ENCODE data around the gene POU2F2.
"Not testable (repeated sequence)": the region's sequence is repeated elsewhere in the genome, so short reads cannot be mapped to it uniquely, and the experiment has no call there.

Gene POU2F2

DNA sequence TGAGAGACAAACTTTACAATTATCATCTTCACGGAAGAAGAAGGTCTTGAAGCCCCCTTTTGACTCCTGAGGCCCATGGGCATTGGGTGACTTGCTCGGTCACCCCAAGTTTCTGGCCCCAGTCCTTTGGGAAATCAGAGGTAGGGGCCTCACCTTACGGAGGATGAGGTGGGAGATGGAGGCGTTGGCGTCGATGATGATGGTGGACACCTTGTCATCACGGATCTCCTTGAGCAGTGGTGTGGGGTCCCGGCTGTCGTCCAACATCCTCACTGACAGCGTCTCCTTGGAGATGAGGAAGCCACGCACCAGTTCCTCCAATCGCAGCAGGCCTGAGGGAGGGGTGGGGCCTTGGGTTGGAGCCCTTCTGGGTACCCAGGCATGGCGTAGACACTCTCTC is 73.0 kb downstream of the POU2F2 start:
- DNase-seq (ENCODE audit: low read depth): no peak

DNA sequence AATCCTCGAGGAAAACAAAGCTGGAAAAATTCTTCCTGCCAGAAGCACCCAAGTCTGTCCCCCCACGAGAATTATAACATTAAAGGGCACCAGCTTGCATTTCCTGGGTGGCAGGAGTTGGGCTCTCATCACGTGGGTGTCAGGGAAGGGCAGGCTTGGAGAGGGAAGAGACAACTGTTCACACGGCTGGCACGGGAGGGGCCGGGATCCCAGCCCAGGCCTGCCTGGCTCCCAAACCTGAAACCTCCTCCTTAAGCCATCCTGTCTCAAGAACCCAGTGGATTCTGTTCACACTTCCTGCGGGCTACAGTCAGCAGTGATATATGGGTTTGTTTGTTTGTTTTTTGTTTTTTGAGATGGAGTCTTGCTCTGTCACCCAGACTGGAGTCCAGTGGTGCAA is 74.4 kb downstream of the POU2F2 start:
- DNase-seq (ENCODE audit: low read depth): no peak

DNA sequence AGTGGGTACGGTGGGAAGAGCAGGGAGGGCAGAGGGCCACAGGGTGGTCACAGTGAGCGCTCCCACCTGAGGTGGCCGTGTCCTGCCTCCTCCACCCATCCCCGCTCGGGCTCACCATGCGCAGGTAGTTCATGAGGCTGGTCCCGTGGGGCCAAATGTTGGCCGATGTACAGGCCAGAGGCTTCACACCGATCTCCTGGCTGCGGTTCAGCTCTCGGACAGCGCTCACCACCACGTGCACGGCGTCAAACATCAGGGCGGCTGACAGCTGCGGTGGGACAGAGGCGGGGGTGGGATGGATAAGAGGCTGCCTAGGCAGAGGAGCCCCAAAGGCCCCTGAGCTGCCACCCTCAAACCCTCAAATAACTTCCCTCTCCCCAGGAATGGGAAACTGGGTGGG is 78.0 kb downstream of the POU2F2 start:
- DNase-seq (ENCODE audit: low read depth): no peak

GRCh38 chr19:42053037-42053935 is 79.0 kb downstream of the POU2F2 start:
- no peak for DNase-seq (ENCODE audit: low read depth)

DNA sequence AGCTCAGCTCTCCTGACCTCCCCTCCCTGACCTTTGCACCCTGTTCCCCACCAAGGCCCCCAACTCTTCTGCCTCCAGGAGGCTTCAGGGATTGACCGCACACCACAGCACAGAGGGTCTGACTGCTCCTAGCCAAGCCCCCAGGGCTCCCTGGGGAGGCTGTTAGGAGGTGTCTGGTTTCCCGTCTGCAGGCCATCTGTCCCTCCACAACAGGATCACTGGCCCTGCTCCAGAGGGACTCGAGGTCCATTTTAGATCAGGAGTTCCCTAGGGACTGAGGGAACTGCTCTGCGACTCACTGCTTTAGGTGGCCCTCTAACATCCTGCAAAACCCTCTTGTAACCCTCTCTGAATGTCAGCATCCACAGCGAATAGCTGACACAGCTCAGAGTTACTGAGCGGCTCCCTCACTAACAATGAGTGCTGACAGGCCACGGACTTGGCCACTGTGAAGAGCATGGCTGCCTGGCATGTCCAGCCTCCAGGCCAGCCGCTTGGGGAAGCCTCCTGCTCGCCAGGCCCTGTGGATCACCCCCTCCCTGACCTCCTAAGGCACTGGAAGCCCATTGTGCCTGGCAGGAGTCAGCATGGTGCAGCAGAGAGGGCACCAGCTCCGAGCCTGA is 79.9 kb downstream of the POU2F2 start:
- DNase-seq (ENCODE audit: low read depth): no peak

- no peak for DNase-seq (ENCODE audit: low read depth)
Observed at GRCh38 chr19:42051166-42052115, 80.8 kb downstream of the POU2F2 start.

DNA sequence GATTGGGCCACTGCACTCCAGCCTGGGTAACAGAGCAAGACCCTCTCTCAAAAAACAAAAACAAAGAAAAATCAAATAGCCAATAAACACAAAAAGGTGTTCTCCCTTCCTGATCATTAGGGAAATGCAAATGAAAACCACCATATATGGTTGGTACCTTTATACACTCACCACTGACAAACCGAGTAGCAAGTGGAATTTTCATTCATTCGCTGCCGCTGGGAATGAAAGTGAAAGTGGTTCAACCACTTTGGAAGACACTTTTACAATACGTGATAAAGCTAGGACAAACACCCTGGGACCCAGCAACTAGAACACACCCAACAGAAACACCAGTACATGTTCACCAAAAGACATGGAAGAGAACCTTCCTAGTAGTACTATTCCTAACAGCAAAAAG is 83.3 kb downstream of the POU2F2 start:
- DNase-seq (ENCODE audit: low read depth): no peak

- no peak for DNase-seq (ENCODE audit: low read depth)
Observed at GRCh38 chr19:42045575-42045974, 86.7 kb downstream of the POU2F2 start.

DNA sequence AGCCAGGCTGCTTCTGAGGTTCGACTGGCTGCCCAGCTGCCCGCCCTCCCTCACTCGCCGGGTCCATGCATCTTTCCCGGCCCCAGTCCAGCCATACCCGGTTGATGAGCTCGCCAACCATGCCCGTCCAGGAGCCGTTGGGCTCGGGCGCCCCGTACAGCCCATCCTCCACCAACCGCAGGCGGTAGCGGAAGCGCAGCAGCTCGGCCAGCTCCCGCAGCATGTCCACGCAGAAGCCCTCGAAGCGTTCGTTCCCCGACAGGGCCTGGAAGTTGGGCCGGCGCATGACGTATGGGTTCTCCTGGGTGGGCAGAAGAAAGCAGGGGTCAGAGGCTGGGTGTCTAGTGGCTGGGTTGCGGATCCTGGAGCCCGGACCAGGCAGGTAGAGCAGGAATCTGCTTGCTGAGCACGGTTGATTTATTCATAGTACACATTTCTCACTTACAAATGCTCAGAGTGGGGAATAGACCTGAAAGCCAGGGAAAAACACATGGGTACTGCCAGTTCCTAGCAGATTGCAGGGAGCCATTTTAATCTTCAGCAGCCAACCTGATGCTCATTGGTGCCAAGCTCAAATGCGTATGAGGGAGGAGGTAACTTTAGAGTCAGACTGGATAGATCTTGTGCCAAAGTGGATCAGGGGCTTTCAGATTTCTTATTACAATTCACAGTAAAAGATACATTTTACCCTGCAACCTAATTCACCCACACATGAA is 89.6 kb downstream of the POU2F2 start:
- DNase-seq (ENCODE audit: low read depth): no peak

- not testable (repeated sequence) for DNase-seq (ENCODE audit: low read depth)
Observed at GRCh38 chr19:42040491-42040890, 91.8 kb downstream of the POU2F2 start.

- no peak for DNase-seq (ENCODE audit: low read depth)
Observed at GRCh38 chr19:42040031-42040430, 92.2 kb downstream of the POU2F2 start.

GRCh38 chr19:42038666-42039065 is 93.6 kb downstream of the POU2F2 start:
- DNase-seq (ENCODE audit: low read depth): no peak

DNA sequence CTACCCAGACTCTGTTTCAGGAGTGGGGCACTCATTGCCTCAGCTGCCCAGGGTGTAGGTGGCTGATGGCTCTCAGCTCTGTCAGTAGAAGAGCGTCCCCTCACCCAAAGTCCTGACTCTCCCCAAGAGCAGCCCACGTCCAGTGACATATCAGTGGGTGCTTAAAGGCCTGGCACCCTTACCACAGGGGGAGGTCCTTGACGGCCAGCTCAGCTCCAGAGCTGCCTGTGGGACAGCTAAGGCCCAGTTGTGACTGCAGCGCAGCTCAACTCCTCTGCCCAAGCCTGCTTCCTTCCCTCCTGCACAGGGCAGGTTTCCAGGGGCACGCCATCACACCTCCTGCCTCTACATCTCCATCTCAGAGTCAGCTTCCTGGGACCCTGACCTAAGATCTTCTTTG is 94.6 kb downstream of the POU2F2 start:
- no peak for DNase-seq (ENCODE audit: low read depth)

Measured in stimulated activated CD8-positive, alpha-beta memory T cell treated with anti-CD3 and anti-CD28 coated beads, Interleukin-15, amount 100 ng/mL, for 24 hours (primary cell).